B cell (primary cell): ENCODE measurements around the gene GPR25. TPM values are rescaled to one million over a fixed set of nuclear protein-coding genes. Genes with fewer than 3 reads are reported as not detected.

Experiments used
- ATAC-seq: fragments of 200-7000 bp; cut with Tn5 transposase; one replicate; pipeline ENCODE4 v1.10.0; 2021; ENCODE audit warnings: low read depth, mild to moderate bottlenecking, moderate number of reproducible peaks, moderate library complexity
- CTCF ChIA-PET: fragments of 350-600 bp; sonication (Branson Sonifier 250); formaldehyde crosslinking; loops from one replicate; lab custom pipeline; 2021; ENCODE audit warnings: antibody characterized with exemption, inconsistent platforms; lab: Charles Lee
- POLR2A ChIA-PET: fragments of 350-600 bp; sonication (Branson Sonifier 250); formaldehyde crosslinking; loops from one replicate; lab custom pipeline; 2021; ENCODE audit warnings: antibody characterized with exemption; lab: Charles Lee
- DNase-seq: peaks from one replicate; pipeline ENCODE4 v3.0.0; 2013
- H2AFZ ChIP-seq: 2 replicates; pipeline ENCODE4 v1.6.1; 2012; ENCODE audit warnings: mild to moderate bottlenecking, low read depth, low read length; ENCODE audit not compliant: insufficient read depth, poor library complexity, severe bottlenecking
- H3K27ac ChIP-seq, 2 donors: 1 replicate in 1 of 2; 2 replicates in 1 of 2; pipeline ENCODE4 v1.5.1; 2012 to 2013; ENCODE audit warnings: low read length in 2 of 2, mild to moderate bottlenecking in 2 of 2, moderate library complexity in 1 of 2
- H3K27me3 ChIP-seq, 4 experiments: fragments of 200-600 bp in 1 of 4; sonication (generic) in 1 of 4; replicated peaks in 1 of 4; 1 replicate in 2 of 4; 2 replicates in 2 of 4; pipeline versions ENCODE4 v1.6.1 to v1.7.0; 2013 to 2016; ENCODE audit warnings: low read length in 3 of 4, mild to moderate bottlenecking in 2 of 4, mixed read lengths in 1 of 4, moderate library complexity in 1 of 4; ENCODE audit not compliant: insufficient read depth in 4 of 4, control insufficient read depth in 3 of 4; ENCODE audit errors: control extremely low read depth in 1 of 4
- H3K36me3 ChIP-seq, 2 experiments: replicated peaks in 1 of 2; 1 replicate in 1 of 2; 2 replicates in 1 of 2; pipeline versions ENCODE4 v1.6.1 to v1.7.1; 2013; ENCODE audit warnings: low read length in 1 of 2; ENCODE audit not compliant: insufficient read depth in 2 of 2, control insufficient read depth in 1 of 2; ENCODE audit errors: control extremely low read depth in 1 of 2, extremely low read depth in 1 of 2
- H3K4me1 ChIP-seq, 2 donors: fragments of 200-600 bp in 1 of 2; sonication (generic) in 1 of 2; 1 replicate in 1 of 2; 2 replicates in 1 of 2; pipeline versions ENCODE4 v1.5.1 to v1.6.1; 2013 to 2017; ENCODE audit warnings: low read length in 2 of 2; ENCODE audit not compliant: control insufficient read depth in 2 of 2, insufficient read depth in 2 of 2
- H3K4me2 ChIP-seq: replicated peaks from 2 replicates; pipeline ENCODE3; 2012; ENCODE audit warnings: mild to moderate bottlenecking, low read depth, low read length; ENCODE audit not compliant: poor library complexity, severe bottlenecking
- H3K4me3 ChIP-seq, 5 experiments: fragments of 200-600 bp in 1 of 5; sonication (generic) in 1 of 5; 1 replicate in 3 of 5; 2 replicates in 2 of 5; pipeline versions ENCODE4 v1.5.1 to v1.7.0; 2011 to 2016; ENCODE audit warnings: low read length in 4 of 5, mild to moderate bottlenecking in 4 of 5, low read depth in 2 of 5, control low read depth in 1 of 5, moderate library complexity in 1 of 5; ENCODE audit not compliant: insufficient read depth in 1 of 5; ENCODE audit errors: control extremely low read depth in 1 of 5, extremely low read depth in 1 of 5
- H3K79me2 ChIP-seq: fragments of 200-600 bp; sonication (generic); one replicate; pipeline ENCODE4 v1.6.0; 2016; ENCODE audit warnings: low read length; ENCODE audit not compliant: control insufficient read depth, insufficient read depth
- H3K9ac ChIP-seq: fragments of 200-600 bp; sonication (generic); 2 replicates; pipeline ENCODE4 v1.6.1; 2017; ENCODE audit warnings: mild to moderate bottlenecking, low read length, moderate library complexity
- H3K9me3 ChIP-seq, 3 donors: one replicate each; pipeline versions ENCODE4 v1.6.1 to v1.7.1; 2013; ENCODE audit warnings: low read length in 2 of 3; ENCODE audit not compliant: control insufficient read depth in 2 of 3, insufficient read depth in 1 of 3; ENCODE audit errors: control extremely low read depth in 1 of 3
- H4K20me1 ChIP-seq: 2 replicates; pipeline ENCODE4 v1.6.0; 2012; ENCODE audit warnings: mild to moderate bottlenecking, low read length; ENCODE audit not compliant: insufficient read depth, control insufficient read depth, poor library complexity, severe bottlenecking
- H3K27ac Mint-ChIP-seq: one replicate; pipeline ENCODE4 v1.8.0; 2021; ENCODE audit warnings: mixed read lengths
- H3K27me3 Mint-ChIP-seq: one replicate; pipeline ENCODE4 v1.8.0; 2021; ENCODE audit warnings: mixed read lengths
- H3K4me1 Mint-ChIP-seq: one replicate; pipeline ENCODE4 v1.8.0; 2021; ENCODE audit warnings: mixed read lengths
- H3K4me3 Mint-ChIP-seq: one replicate; pipeline ENCODE4 v1.8.0; 2021; ENCODE audit warnings: mixed read lengths
- H3K9me3 Mint-ChIP-seq: one replicate; pipeline ENCODE4 v1.8.0; 2022; ENCODE audit warnings: mixed read lengths; ENCODE audit not compliant: insufficient read depth
- EZH2 ChIP-seq: IDR thresholded peaks from 2 replicates; pipeline ENCODE4 v1.6.1; 2012; ENCODE audit warnings: borderline replicate concordance, low read depth, mild to moderate bottlenecking, moderate library complexity, low read length; ENCODE audit not compliant: insufficient read depth, poor library complexity, severe bottlenecking
- WGBS: methylation state at CpG from one replicate; pipeline ENCODE4 v1.1.5; 2013; ENCODE audit warnings: missing lambda C conversion rate; ENCODE audit not compliant: insufficient coverage; 5-methylcytosine and 5-hydroxymethylcytosine counted together
- intact Hi-C: fragments of 100-400 bp; cut with micrococcal nuclease; formaldehyde crosslinking; loops from one replicate; pipeline ENCODE4 v1.10.0; 2022
- polyA plus RNA-seq: library from polyadenylated mRNA; depleted of rRNA; stranded (reverse); fragments of >200 nt; gene quantifications from 2 replicates; pipeline ENCODE4 v1.2.3, GENCODE V29; 2012
- total RNA-seq, 2 donors: library from RNA; stranded (reverse); fragments of 120-200 nt in 1 of 2; gene quantifications; 1 replicate in 1 of 2; 2 replicates in 1 of 2; pipeline versions ENCODE4 v1.2.3 to v1.2.4, GENCODE V29; 2013 to 2022
- TF ChIP-seq, protein P1 (sequence below): fragments of 200-600 bp; IDR thresholded peaks from one replicate; pipeline ENCODE4 v1.8.0; 2022; ENCODE audit warnings: antibody characterized with exemption, mild to moderate bottlenecking

Gene GPR25
- total and polyA plus RNA-seq, 2 donors (not counting 1 experiment from before 2014, with no cell fraction given), result 1.8 to 3.1 TPM

DNA sequence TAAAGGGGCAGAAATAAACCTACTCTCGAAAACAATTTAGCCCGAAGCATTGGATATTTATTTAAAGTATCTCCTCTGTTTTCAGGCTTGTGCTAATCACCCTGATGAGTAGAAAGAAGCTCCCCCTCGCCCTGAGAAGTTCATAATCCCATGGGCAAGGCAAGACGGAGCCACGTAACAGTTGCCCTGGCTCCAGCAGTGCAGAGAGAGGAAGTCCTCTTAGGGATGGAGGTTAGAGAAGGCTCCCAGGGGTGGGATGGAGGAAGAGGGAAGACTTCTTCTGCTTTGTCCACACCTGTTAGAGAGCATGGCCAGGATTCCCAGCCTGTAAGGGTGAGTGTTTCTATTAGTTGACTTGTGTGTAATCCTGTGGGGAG lies 3.4 kb upstream of the GPR25 start:
- POLR2A ChIA-PET, result interaction anchor here (1.0 kb wide), 1 partner anchor 22 kb away, joined by 4 read pairs; no protein-coding TSS in a partner anchor
- H3K27ac Mint-ChIP-seq, result peak overlapping the region; percentile 93
- peak overlapping the region in 3 of 5 experiments; percentile 4 to 42 (median 34) for H3K4me3 ChIP-seq
- H3K27ac ChIP-seq, result peak overlapping the region; percentile 66 to 71
- H3K9me3 Mint-ChIP-seq, result no peaks in the 10 kb centered on the region
- H3K9me3 ChIP-seq, result no peaks in the 10 kb centered on the region
- CTCF ChIA-PET, result interaction anchor here (0.6 to 1.5 kb wide), 2 partner anchors 19 to 247 kb away, joined by 3 to 6 read pairs; no protein-coding TSS in a partner anchor
- TF ChIP-seq, protein P1, sequence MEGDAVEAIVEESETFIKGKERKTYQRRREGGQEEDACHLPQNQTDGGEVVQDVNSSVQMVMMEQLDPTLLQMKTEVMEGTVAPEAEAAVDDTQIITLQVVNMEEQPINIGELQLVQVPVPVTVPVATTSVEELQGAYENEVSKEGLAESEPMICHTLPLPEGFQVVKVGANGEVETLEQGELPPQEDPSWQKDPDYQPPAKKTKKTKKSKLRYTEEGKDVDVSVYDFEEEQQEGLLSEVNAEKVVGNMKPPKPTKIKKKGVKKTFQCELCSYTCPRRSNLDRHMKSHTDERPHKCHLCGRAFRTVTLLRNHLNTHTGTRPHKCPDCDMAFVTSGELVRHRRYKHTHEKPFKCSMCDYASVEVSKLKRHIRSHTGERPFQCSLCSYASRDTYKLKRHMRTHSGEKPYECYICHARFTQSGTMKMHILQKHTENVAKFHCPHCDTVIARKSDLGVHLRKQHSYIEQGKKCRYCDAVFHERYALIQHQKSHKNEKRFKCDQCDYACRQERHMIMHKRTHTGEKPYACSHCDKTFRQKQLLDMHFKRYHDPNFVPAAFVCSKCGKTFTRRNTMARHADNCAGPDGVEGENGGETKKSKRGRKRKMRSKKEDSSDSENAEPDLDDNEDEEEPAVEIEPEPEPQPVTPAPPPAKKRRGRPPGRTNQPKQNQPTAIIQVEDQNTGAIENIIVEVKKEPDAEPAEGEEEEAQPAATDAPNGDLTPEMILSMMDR, result no peak
- no peak for TF ChIP-seq EZH2
- H3K79me2 ChIP-seq, result no peaks in the 10 kb centered on the region
- WGBS, result 39% methylated on average over 3 of the region's 5 CpGs
- peaks cover 35 to 66% of the 10 kb centered on the region in 2 donors for H3K4me1 ChIP-seq
- intact Hi-C loops, result no loop called here
- no peaks in the 10 kb centered on the region for H4K20me1 ChIP-seq
- H3K27me3 ChIP-seq, result peaks cover 0 to 15% (median 3%) of the 10 kb centered on the region in 4 experiments
- H3K9ac ChIP-seq, result peak overlapping the region; percentile 49
- no peaks in the 10 kb centered on the region for H3K36me3 ChIP-seq
- H3K4me2 ChIP-seq, result peak overlapping the region; percentile 64
- peaks cover 64% of the 10 kb centered on the region for H3K4me1 Mint-ChIP-seq
- no peak for ATAC-seq
- H3K4me3 Mint-ChIP-seq, result peak overlapping the region; percentile 82
- H2AFZ ChIP-seq, result peak overlapping the region; percentile 66
- peaks cover 7% of the 10 kb centered on the region for H3K27me3 Mint-ChIP-seq
- DNase-seq, result peak; percentile 27

DNA sequence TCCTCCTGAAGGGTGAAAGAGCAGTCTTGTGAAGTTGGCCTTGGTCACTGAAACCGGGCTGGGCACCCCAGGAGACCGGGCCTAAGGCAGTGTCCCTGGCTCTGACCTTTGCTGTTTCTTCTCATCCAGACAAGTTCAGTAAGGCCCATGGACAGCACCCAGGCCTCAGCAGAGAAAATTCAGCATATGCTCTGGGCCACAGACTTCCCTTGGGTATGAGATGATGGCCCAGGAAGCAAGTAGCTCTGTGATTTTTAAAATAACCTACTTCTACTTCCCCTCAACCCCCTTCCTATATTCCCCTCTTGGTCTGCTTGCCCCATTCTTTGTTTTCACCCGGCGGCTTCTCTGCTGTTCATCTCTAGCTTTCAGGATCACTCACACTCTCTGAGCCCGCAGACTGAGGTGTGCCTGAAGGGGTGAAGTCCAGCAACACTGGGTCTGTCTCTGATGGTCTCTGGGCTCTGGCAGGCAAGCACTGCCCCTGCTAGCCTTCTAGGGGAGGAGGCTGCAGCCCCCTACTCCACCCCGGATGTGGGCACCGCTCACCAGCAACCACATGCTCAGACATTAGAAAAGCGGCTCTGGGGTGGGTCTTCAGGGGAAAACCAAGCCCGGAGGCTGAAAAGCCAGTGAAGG lies 2.9 kb upstream of the GPR25 start:
- CTCF ChIA-PET, result interaction anchor here (0.6 to 1.5 kb wide), 2 partner anchors 18 to 248 kb away, joined by 3 to 6 read pairs; no protein-coding TSS in a partner anchor
- Histone ChIP-seq H3K4me2 (peak overlapping the region; percentile 64), H4K20me1 (no peaks in the 10 kb centered on the region), H3K4me3 (peak overlapping the region in 4 of 5 experiments; percentile 4 to 42 (median 22)), H3K79me2 (no peaks in the 10 kb centered on the region), H3K27ac (peak overlapping the region; percentile 66 to 71), H2AFZ (peak overlapping the region; percentile 66), H3K9me3 (no peaks in the 10 kb centered on the region), H3K4me1 (peaks cover 35 to 71% of the 10 kb centered on the region in 2 donors), H3K9ac (peak overlapping the region; percentile 49), H3K27me3 (peaks cover 0 to 18% (median 4%) of the 10 kb centered on the region in 4 experiments), H3K36me3 (no peaks in the 10 kb centered on the region)
- no peaks in the 10 kb centered on the region for H3K9me3 Mint-ChIP-seq
- TF ChIP-seq, protein P1, result no peak
- no peak for TF ChIP-seq EZH2
- peak; percentile 53 for ATAC-seq
- intact Hi-C loops, result loop anchor here (1.0 kb wide), 1 partner anchor 18 kb away; no protein-coding TSS in a partner anchor
- POLR2A ChIA-PET, result interaction anchor here (1.0 kb wide), 1 partner anchor 21 kb away, joined by 4 read pairs; no protein-coding TSS in a partner anchor
- peak overlapping the region; percentile 93 for H3K27ac Mint-ChIP-seq
- DNase-seq, result peak; percentile 50
- 58% methylated on average over 5 of the region's 9 CpGs for WGBS
- H3K4me1 Mint-ChIP-seq, result peaks cover 66% of the 10 kb centered on the region
- peaks cover 12% of the 10 kb centered on the region for H3K27me3 Mint-ChIP-seq
- H3K4me3 Mint-ChIP-seq, result peak overlapping the region; percentile 82
